B cell (primary cell): ENCODE measurements around the gene ARHGAP32. TPM values are rescaled to one million over a fixed set of nuclear protein-coding genes. Genes with fewer than 3 reads are reported as not detected.

Experiments
- ATAC-seq: fragments of 200-7000 bp; cut with Tn5 transposase; one replicate; pipeline ENCODE4 v1.10.0; 2021; ENCODE audit warnings: low read depth, mild to moderate bottlenecking, moderate number of reproducible peaks, moderate library complexity
- CTCF ChIA-PET: fragments of 350-600 bp; sonication (Branson Sonifier 250); formaldehyde crosslinking; loops from one replicate; lab custom pipeline; 2021; ENCODE audit warnings: antibody characterized with exemption, inconsistent platforms; lab: Charles Lee
- POLR2A ChIA-PET: fragments of 350-600 bp; sonication (Branson Sonifier 250); formaldehyde crosslinking; loops from one replicate; lab custom pipeline; 2021; ENCODE audit warnings: antibody characterized with exemption; lab: Charles Lee
- DNase-seq: peaks from one replicate; pipeline ENCODE4 v3.0.0; 2013
- H2AFZ ChIP-seq: 2 replicates; pipeline ENCODE4 v1.6.1; 2012; ENCODE audit warnings: mild to moderate bottlenecking, low read depth, low read length; ENCODE audit not compliant: insufficient read depth, poor library complexity, severe bottlenecking
- H3K27ac ChIP-seq, 2 donors: 1 replicate in 1 of 2; 2 replicates in 1 of 2; pipeline ENCODE4 v1.5.1; 2012 to 2013; ENCODE audit warnings: low read length in 2 of 2, mild to moderate bottlenecking in 2 of 2, moderate library complexity in 1 of 2
- H3K27me3 ChIP-seq, 4 experiments: fragments of 200-600 bp in 1 of 4; sonication (generic) in 1 of 4; replicated peaks in 1 of 4; 1 replicate in 2 of 4; 2 replicates in 2 of 4; pipeline versions ENCODE4 v1.6.1 to v1.7.0; 2013 to 2016; ENCODE audit warnings: low read length in 3 of 4, mild to moderate bottlenecking in 2 of 4, mixed read lengths in 1 of 4, moderate library complexity in 1 of 4; ENCODE audit not compliant: insufficient read depth in 4 of 4, control insufficient read depth in 3 of 4; ENCODE audit errors: control extremely low read depth in 1 of 4
- H3K36me3 ChIP-seq, 2 experiments: replicated peaks in 1 of 2; 1 replicate in 1 of 2; 2 replicates in 1 of 2; pipeline versions ENCODE4 v1.6.1 to v1.7.1; 2013; ENCODE audit warnings: low read length in 1 of 2; ENCODE audit not compliant: insufficient read depth in 2 of 2, control insufficient read depth in 1 of 2; ENCODE audit errors: control extremely low read depth in 1 of 2, extremely low read depth in 1 of 2
- H3K4me1 ChIP-seq, 2 donors: fragments of 200-600 bp in 1 of 2; sonication (generic) in 1 of 2; 1 replicate in 1 of 2; 2 replicates in 1 of 2; pipeline versions ENCODE4 v1.5.1 to v1.6.1; 2013 to 2017; ENCODE audit warnings: low read length in 2 of 2; ENCODE audit not compliant: control insufficient read depth in 2 of 2, insufficient read depth in 2 of 2
- H3K4me2 ChIP-seq: replicated peaks from 2 replicates; pipeline ENCODE3; 2012; ENCODE audit warnings: mild to moderate bottlenecking, low read depth, low read length; ENCODE audit not compliant: poor library complexity, severe bottlenecking
- H3K4me3 ChIP-seq, 5 experiments: fragments of 200-600 bp in 1 of 5; sonication (generic) in 1 of 5; 1 replicate in 3 of 5; 2 replicates in 2 of 5; pipeline versions ENCODE4 v1.5.1 to v1.7.0; 2011 to 2016; ENCODE audit warnings: low read length in 4 of 5, mild to moderate bottlenecking in 4 of 5, low read depth in 2 of 5, control low read depth in 1 of 5, moderate library complexity in 1 of 5; ENCODE audit not compliant: insufficient read depth in 1 of 5; ENCODE audit errors: control extremely low read depth in 1 of 5, extremely low read depth in 1 of 5
- H3K79me2 ChIP-seq: fragments of 200-600 bp; sonication (generic); one replicate; pipeline ENCODE4 v1.6.0; 2016; ENCODE audit warnings: low read length; ENCODE audit not compliant: control insufficient read depth, insufficient read depth
- H3K9ac ChIP-seq: fragments of 200-600 bp; sonication (generic); 2 replicates; pipeline ENCODE4 v1.6.1; 2017; ENCODE audit warnings: mild to moderate bottlenecking, low read length, moderate library complexity
- H3K9me3 ChIP-seq, 3 donors: one replicate each; pipeline versions ENCODE4 v1.6.1 to v1.7.1; 2013; ENCODE audit warnings: low read length in 2 of 3; ENCODE audit not compliant: control insufficient read depth in 2 of 3, insufficient read depth in 1 of 3; ENCODE audit errors: control extremely low read depth in 1 of 3
- H4K20me1 ChIP-seq: 2 replicates; pipeline ENCODE4 v1.6.0; 2012; ENCODE audit warnings: mild to moderate bottlenecking, low read length; ENCODE audit not compliant: insufficient read depth, control insufficient read depth, poor library complexity, severe bottlenecking
- H3K27ac Mint-ChIP-seq: one replicate; pipeline ENCODE4 v1.8.0; 2021; ENCODE audit warnings: mixed read lengths
- H3K27me3 Mint-ChIP-seq: one replicate; pipeline ENCODE4 v1.8.0; 2021; ENCODE audit warnings: mixed read lengths
- H3K4me1 Mint-ChIP-seq: one replicate; pipeline ENCODE4 v1.8.0; 2021; ENCODE audit warnings: mixed read lengths
- H3K4me3 Mint-ChIP-seq: one replicate; pipeline ENCODE4 v1.8.0; 2021; ENCODE audit warnings: mixed read lengths
- H3K9me3 Mint-ChIP-seq: one replicate; pipeline ENCODE4 v1.8.0; 2022; ENCODE audit warnings: mixed read lengths; ENCODE audit not compliant: insufficient read depth
- CTCF ChIP-seq: fragments of 200-600 bp; IDR thresholded peaks from one replicate; pipeline ENCODE4 v1.8.0; 2022; ENCODE audit warnings: antibody characterized with exemption, mild to moderate bottlenecking
- EZH2 ChIP-seq: IDR thresholded peaks from 2 replicates; pipeline ENCODE4 v1.6.1; 2012; ENCODE audit warnings: borderline replicate concordance, low read depth, mild to moderate bottlenecking, moderate library complexity, low read length; ENCODE audit not compliant: insufficient read depth, poor library complexity, severe bottlenecking
- WGBS: methylation state at CpG from one replicate; pipeline ENCODE4 v1.1.5; 2013; ENCODE audit warnings: missing lambda C conversion rate; ENCODE audit not compliant: insufficient coverage; 5-methylcytosine and 5-hydroxymethylcytosine counted together
- intact Hi-C: fragments of 100-400 bp; cut with micrococcal nuclease; formaldehyde crosslinking; loops from one replicate; pipeline ENCODE4 v1.10.0; 2022
- polyA plus RNA-seq: library from polyadenylated mRNA; depleted of rRNA; stranded (reverse); fragments of >200 nt; gene quantifications from 2 replicates; pipeline ENCODE4 v1.2.3, GENCODE V29; 2012
- total RNA-seq, 2 donors: library from RNA; stranded (reverse); fragments of 120-200 nt in 1 of 2; gene quantifications; 1 replicate in 1 of 2; 2 replicates in 1 of 2; pipeline versions ENCODE4 v1.2.3 to v1.2.4, GENCODE V29; 2013 to 2022

ARHGAP32 gene
- total and polyA plus RNA-seq, 2 donors (not counting 1 experiment from before 2014, with no cell fraction given) = 4.4 to 10.6 TPM

- H3K9me3 Mint-ChIP-seq = peaks cover 13% of the 10 kb centered on the region
- Histone ChIP-seq H2AFZ (no peak overlapping the region), H4K20me1 (no peaks in the 10 kb centered on the region), H3K27ac (no peak overlapping the region), H3K27me3 (no peaks in the 10 kb centered on the region), H3K9me3 (peaks cover 2 to 12% (median 4%) of the 10 kb centered on the region in 3 donors), H3K4me3 (no peak overlapping the region), H3K4me1 (no peaks in the 10 kb centered on the region), H3K36me3 (no peaks in the 10 kb centered on the region), H3K4me2 (no peak overlapping the region), H3K9ac (no peak overlapping the region), H3K79me2 (peaks cover 9% of the 10 kb centered on the region)
- DNase-seq (no peak), ATAC-seq (no peak)
- WGBS = 88% methylated on average over 9 of the region's 9 CpGs
- no peak overlapping the region for H3K4me3 Mint-ChIP-seq
- ChIA-PET POLR2A (no interaction called here), CTCF (no interaction called here)
- no peak for TF ChIP-seq CTCF
- TF ChIP-seq EZH2 = no peak
- intact Hi-C loops = no loop called here
- no peaks in the 10 kb centered on the region for H3K4me1 Mint-ChIP-seq
- H3K27me3 Mint-ChIP-seq = no peaks in the 10 kb centered on the region
- no peak overlapping the region for H3K27ac Mint-ChIP-seq
These were observed 36.4 kb downstream of the ARHGAP32 start for GRCh38 chr11:129155745-129156144.

- Histone ChIP-seq H3K4me1 (no peaks in the 10 kb centered on the region), H3K36me3 (no peaks in the 10 kb centered on the region), H3K79me2 (peaks cover 12% of the 10 kb centered on the region), H3K4me2 (no peak overlapping the region), H3K27me3 (no peaks in the 10 kb centered on the region), H3K9ac (no peak overlapping the region), H3K27ac (no peak overlapping the region), H3K9me3 (peaks cover 6 to 17% (median 9%) of the 10 kb centered on the region in 3 donors), H3K4me3 (no peak overlapping the region), H2AFZ (no peak overlapping the region), H4K20me1 (no peaks in the 10 kb centered on the region)
- ChIA-PET CTCF (no interaction called here), POLR2A (no interaction called here)
- ATAC-seq (no peak), DNase-seq (no peak)
- WGBS = 86% methylated on average over 2 of the region's 2 CpGs
- Mint-ChIP-seq H3K4me3 (no peak overlapping the region), H3K27me3 (no peaks in the 10 kb centered on the region), H3K9me3 (peaks cover 24% of the 10 kb centered on the region), H3K4me1 (no peaks in the 10 kb centered on the region), H3K27ac (no peak overlapping the region)
- TF ChIP-seq CTCF (no peak), EZH2 (no peak)
- intact Hi-C loops = no loop called here
These were observed 43.6 kb downstream of the ARHGAP32 start for GRCh38 chr11:129148487-129148886.
